WTC11 (cell line): ENCODE measurements around the gene SGIP1. TPM values are rescaled to one million over a fixed set of nuclear protein-coding genes. Genes with fewer than 3 reads are reported as not detected.

Experiments used
- ATAC-seq: fragments of 200-7000 bp; cut with Tn5 transposase; 2 replicates; pipeline ENCODE4 v1.10.0; 2021; ENCODE audit warnings: mild to moderate bottlenecking, moderate library complexity
- CTCF ChIA-PET: fragments of 300-600 bp; sonication (Branson Sonifier 250); formaldehyde crosslinking; loops from one replicate; lab custom pipeline; 2021; ENCODE audit warnings: antibody characterized with exemption; lab: Charles Lee
- POLR2A ChIA-PET: fragments of 350-600 bp; sonication (Branson Sonifier 250); formaldehyde crosslinking; loops from one replicate; lab custom pipeline; 2021; ENCODE audit warnings: antibody characterized with exemption; lab: Charles Lee
- DNase-seq: peaks from one replicate; pipeline ENCODE4 v3.0.0; 2021; ENCODE audit warnings: low spot score
- H3K27ac Mint-ChIP-seq: 2 replicates; pipeline ENCODE4 v1.8.0; 2021; ENCODE audit warnings: mixed read lengths
- H3K27me3 Mint-ChIP-seq: 2 replicates; pipeline ENCODE4 v1.8.0; 2021; ENCODE audit warnings: low read depth, mild to moderate bottlenecking, moderate library complexity, mixed read lengths
- H3K36me3 Mint-ChIP-seq: 2 replicates; pipeline ENCODE4 v1.8.0; 2021; ENCODE audit warnings: mixed read lengths
- H3K4me1 Mint-ChIP-seq: 2 replicates; pipeline ENCODE4 v1.8.0; 2022; ENCODE audit warnings: mixed read lengths
- H3K4me3 Mint-ChIP-seq: 2 replicates; pipeline ENCODE4 v1.8.0; 2021; ENCODE audit warnings: mild to moderate bottlenecking, moderate library complexity, mixed read lengths
- H3K9me3 Mint-ChIP-seq: 2 replicates; pipeline ENCODE4 v1.8.0; 2021; ENCODE audit warnings: mixed read lengths
- CREB1 ChIP-seq: sonication (generic); formaldehyde crosslinking; IDR thresholded peaks from 2 replicates; pipeline ENCODE4 v1.8.0; 2023; ENCODE audit warnings: mild to moderate bottlenecking, missing genetic modification reagents
- EMX1 ChIP-seq: fragments of 250-450 bp; sonication (Bioruptor Pico); IDR thresholded peaks from 2 replicates; pipeline ENCODE4 v1.8.0; 2021; ENCODE audit warnings: mild to moderate bottlenecking
- FOXK1 ChIP-seq: sonication (generic); formaldehyde crosslinking; IDR thresholded peaks from 2 replicates; pipeline ENCODE4 v1.8.0; 2022; ENCODE audit warnings: mild to moderate bottlenecking, moderate library complexity, missing genetic modification reagents
- FOXP4 ChIP-seq: sonication (generic); formaldehyde crosslinking; IDR thresholded peaks from 2 replicates; pipeline ENCODE4 v1.8.0; 2022; ENCODE audit warnings: mild to moderate bottlenecking, missing genetic modification reagents
- NR1H2 ChIP-seq: sonication (generic); formaldehyde crosslinking; IDR thresholded peaks from 2 replicates; pipeline ENCODE4 v1.9.0; 2021; ENCODE audit warnings: mild to moderate bottlenecking, moderate library complexity, missing genetic modification reagents
- PRRX2 ChIP-seq: fragments of 250-450 bp; sonication (Bioruptor Pico); IDR thresholded peaks from 2 replicates; pipeline ENCODE4 v1.8.0; 2021; ENCODE audit warnings: mild to moderate bottlenecking
- SOX15 ChIP-seq: fragments of 250-450 bp; sonication (Bioruptor Pico); IDR thresholded peaks from 2 replicates; pipeline ENCODE4 v1.9.0; 2021; ENCODE audit warnings: mild to moderate bottlenecking
- TEAD4 ChIP-seq: sonication (generic); formaldehyde crosslinking; IDR thresholded peaks from 2 replicates; pipeline ENCODE4 v1.8.0; 2022; ENCODE audit warnings: mild to moderate bottlenecking, missing genetic modification reagents
- ZNF138 ChIP-seq: sonication (generic); formaldehyde crosslinking; conservative IDR thresholded peaks from 2 replicates; pipeline ENCODE4 v1.8.1; 2022; ENCODE audit warnings: mild to moderate bottlenecking, moderate library complexity, missing genetic modification reagents
- ZSCAN18 ChIP-seq: fragments of 250-450 bp; sonication (Bioruptor Pico); IDR thresholded peaks from 2 replicates; pipeline ENCODE4 v2.1.2; 2022; ENCODE audit warnings: mild to moderate bottlenecking, moderate library complexity
- total RNA-seq: library from RNA; stranded (reverse); gene quantifications from 3 replicates; pipeline ENCODE4 v1.2.3, GENCODE V29; 2021
- TF ChIP-seq, protein P1 (sequence below): sonication (generic); formaldehyde crosslinking; IDR thresholded peaks from 2 replicates; pipeline ENCODE4 v1.8.1; 2022; ENCODE audit warnings: missing genetic modification reagents, borderline replicate concordance
- TF ChIP-seq, protein P2 (sequence below): sonication (generic); formaldehyde crosslinking; IDR thresholded peaks from 2 replicates; pipeline ENCODE4 v1.8.1; 2022; ENCODE audit warnings: low read depth, missing genetic modification reagents, borderline replicate concordance
- TF ChIP-seq, protein P3 (sequence below): fragments of 250-450 bp; sonication (Bioruptor Pico); conservative IDR thresholded peaks from 2 replicates; pipeline ENCODE4 v1.9.0; 2021; ENCODE audit warnings: mild to moderate bottlenecking
- TF ChIP-seq, protein P4 (sequence below): fragments of 250-450 bp; sonication (Bioruptor Pico); IDR thresholded peaks from 2 replicates; pipeline ENCODE4 v1.9.0; 2021; ENCODE audit warnings: mild to moderate bottlenecking

SGIP1 gene
- total RNA-seq, 1 experiment from 2014 or later: 3.9 TPM

- TF ChIP-seq, protein P1, sequence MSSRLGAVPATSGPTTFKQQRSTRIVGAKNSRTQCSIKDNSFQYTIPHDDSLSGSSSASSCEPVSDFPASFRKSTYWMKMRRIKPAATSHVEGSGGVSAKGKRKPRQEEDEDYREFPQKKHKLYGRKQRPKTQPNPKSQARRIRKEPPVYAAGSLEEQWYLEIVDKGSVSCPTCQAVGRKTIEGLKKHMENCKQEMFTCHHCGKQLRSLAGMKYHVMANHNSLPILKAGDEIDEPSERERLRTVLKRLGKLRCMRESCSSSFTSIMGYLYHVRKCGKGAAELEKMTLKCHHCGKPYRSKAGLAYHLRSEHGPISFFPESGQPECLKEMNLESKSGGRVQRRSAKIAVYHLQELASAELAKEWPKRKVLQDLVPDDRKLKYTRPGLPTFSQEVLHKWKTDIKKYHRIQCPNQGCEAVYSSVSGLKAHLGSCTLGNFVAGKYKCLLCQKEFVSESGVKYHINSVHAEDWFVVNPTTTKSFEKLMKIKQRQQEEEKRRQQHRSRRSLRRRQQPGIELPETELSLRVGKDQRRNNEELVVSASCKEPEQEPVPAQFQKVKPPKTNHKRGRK: no peak
- TF ChIP-seq, protein P2, sequence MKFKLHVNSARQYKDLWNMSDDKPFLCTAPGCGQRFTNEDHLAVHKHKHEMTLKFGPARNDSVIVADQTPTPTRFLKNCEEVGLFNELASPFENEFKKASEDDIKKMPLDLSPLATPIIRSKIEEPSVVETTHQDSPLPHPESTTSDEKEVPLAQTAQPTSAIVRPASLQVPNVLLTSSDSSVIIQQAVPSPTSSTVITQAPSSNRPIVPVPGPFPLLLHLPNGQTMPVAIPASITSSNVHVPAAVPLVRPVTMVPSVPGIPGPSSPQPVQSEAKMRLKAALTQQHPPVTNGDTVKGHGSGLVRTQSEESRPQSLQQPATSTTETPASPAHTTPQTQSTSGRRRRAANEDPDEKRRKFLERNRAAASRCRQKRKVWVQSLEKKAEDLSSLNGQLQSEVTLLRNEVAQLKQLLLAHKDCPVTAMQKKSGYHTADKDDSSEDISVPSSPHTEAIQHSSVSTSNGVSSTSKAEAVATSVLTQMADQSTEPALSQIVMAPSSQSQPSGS: no peak
- TF ChIP-seq EMX1 (CRISPR knock-in tag) (no peak), SOX15 (CRISPR knock-in tag) (no peak), TEAD4 (CRISPR knock-in tag) (no peak)
- TF ChIP-seq, protein P3, sequence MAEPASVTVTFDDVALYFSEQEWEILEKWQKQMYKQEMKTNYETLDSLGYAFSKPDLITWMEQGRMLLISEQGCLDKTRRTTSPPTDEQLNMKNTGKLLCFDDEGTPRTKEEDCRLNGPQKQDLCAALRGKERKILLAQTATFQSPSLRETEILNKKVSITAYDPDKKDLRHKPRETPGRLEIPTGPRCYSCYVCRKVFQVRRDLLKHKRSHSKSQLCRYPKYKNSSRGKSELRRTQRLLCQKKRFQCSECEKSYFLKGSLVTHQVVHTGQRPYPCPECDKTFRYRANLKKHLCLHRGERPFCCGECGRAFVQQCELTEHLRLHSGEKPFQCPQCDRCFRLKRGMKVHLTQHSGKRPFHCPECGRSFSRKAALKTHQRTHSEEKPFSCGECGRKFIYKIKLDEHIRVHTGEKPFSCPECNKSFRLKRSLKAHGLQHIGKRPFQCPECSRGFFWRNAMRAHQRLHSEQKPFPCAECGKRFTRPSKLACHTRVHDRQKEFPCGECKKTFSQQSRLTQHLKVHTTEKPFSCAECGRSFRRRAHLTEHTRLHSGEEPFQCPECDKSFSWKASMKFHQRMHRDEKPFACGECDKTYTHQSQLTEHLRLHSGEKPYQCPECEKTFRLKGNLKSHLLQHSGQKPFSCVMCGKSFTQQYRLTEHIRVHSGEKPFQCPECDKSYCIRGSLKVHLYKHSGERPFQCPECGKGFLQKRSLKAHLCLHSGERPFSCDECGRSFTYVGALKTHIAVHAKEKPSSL (CRISPR knock-in tag): no peak
Measured at GRCh38 chr1:66787641-66788040, 253.7 kb downstream of the SGIP1 start (continued).

DNA sequence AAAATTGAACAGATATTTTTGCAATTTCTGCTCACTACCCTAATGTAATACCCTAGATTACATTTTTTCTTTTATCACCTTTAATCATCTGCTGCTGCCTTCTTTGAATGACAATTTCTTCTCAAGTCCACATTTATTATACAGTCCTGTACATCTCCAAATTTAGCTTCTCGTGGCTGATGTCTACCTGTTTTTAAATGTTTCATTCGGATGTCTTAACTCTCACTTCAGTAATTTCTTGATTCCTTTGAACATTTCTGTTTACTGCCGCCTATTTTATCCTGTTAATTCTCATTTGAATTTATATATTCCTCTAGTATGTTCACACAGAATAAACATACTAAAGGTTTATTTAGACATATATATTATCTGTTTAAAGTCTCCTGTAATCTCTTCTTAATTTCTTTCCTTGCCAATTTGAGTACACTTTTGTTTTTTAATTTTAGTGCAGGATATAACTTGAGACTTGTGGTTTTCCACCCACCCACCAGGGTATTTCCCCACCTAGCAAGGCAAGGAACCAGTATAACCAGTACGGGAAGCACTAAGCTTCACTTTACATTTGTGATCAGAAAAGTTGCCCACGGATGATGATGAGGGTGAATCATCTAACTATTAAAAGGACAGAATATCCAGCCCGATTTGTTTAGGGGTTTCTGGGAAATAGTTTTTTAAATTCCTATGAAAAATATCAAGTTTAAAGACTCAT lies 254.4 kb downstream of the SGIP1 start:
- POLR2A ChIA-PET: no interaction called here

More for the DNA sequence above, 254.4 kb downstream of the SGIP1 start:
- ATAC-seq (no peak), DNase-seq (no peak)
- no peak overlapping the region for H3K27ac Mint-ChIP-seq
- peaks cover 6% of the 10 kb centered on the region; the same call in 1 of the 2 replicates for H3K9me3 Mint-ChIP-seq
- H3K36me3 Mint-ChIP-seq: 0 out of 2 replicates have a peak, but pooled peaks cover 6% of the 10 kb centered on the region
- H3K4me3 Mint-ChIP-seq: no peak overlapping the region
- CTCF ChIA-PET: no interaction called here
- H3K4me1 Mint-ChIP-seq: peaks cover 7% of the 10 kb centered on the region
- no peak for TF ChIP-seq ZSCAN18
- no peak for TF ChIP-seq CREB1 (CRISPR knock-in tag)
- no peak for TF ChIP-seq FOXK1 (CRISPR knock-in tag)
- no peak for TF ChIP-seq ZNF138 (CRISPR knock-in tag)
- TF ChIP-seq, protein P2: no peak
- no peak for TF ChIP-seq SOX15 (CRISPR knock-in tag)
- TF ChIP-seq, protein P4, sequence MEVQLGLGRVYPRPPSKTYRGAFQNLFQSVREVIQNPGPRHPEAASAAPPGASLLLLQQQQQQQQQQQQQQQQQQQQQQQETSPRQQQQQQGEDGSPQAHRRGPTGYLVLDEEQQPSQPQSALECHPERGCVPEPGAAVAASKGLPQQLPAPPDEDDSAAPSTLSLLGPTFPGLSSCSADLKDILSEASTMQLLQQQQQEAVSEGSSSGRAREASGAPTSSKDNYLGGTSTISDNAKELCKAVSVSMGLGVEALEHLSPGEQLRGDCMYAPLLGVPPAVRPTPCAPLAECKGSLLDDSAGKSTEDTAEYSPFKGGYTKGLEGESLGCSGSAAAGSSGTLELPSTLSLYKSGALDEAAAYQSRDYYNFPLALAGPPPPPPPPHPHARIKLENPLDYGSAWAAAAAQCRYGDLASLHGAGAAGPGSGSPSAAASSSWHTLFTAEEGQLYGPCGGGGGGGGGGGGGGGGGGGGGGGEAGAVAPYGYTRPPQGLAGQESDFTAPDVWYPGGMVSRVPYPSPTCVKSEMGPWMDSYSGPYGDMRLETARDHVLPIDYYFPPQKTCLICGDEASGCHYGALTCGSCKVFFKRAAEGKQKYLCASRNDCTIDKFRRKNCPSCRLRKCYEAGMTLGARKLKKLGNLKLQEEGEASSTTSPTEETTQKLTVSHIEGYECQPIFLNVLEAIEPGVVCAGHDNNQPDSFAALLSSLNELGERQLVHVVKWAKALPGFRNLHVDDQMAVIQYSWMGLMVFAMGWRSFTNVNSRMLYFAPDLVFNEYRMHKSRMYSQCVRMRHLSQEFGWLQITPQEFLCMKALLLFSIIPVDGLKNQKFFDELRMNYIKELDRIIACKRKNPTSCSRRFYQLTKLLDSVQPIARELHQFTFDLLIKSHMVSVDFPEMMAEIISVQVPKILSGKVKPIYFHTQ (CRISPR knock-in tag): no peak
- no peak for TF ChIP-seq PRRX2
- no peak for TF ChIP-seq FOXP4
- no peak for TF ChIP-seq NR1H2 (CRISPR knock-in tag)
- TF ChIP-seq, protein P1: no peak
- no peaks in the 10 kb centered on the region for H3K27me3 Mint-ChIP-seq
